Measurements from ENCODE around the gene GPR78. TPM values are rescaled to one million over a fixed set of nuclear protein-coding genes. Genes with fewer than 3 reads are reported as not detected.

GPR78 gene
- total RNA-seq, 1 experiment from 2014 or later = 3.4 TPM

DNA sequence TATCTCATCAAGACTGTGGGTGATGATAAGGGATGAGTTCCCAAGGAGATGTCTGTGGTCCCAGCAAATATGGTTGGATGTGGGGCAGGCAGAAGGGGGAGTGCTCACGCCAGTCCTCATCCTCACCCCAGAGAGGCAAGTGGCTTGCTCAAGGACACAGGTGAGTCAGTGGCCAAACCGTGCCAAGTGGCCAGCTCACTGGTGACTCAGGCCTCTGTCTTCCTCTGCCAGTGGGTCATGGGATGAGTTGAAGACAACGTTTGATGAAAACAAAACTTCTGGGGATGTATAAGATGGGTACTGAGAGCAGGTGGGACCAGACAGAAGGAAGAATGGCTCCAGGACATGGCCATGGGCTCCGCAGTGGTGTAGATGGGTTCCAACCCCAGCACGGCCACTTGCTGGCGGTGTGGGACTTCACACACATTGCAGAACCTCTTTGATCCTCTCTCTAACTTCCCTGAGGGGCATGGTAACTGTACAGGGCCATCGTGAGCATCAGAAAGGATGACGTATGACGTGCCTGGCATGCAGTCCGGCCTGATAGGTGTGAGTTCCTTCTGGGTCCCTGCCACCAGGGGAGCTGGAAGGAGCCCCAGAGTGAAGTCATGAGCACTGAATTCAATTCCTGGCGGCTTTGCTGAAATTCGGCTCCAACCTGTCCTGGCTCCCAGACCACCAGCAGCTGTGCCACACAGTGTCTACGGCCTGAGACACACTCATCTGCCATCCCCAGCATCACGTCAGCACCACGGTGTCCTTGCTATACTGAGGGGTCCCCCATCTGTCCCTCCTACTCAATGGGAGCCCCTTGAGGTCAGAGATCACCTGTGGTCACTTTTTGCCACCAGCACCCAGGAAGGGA is 41.3 kb upstream of the GPR78 start:
- H4K8ac ChIP-seq (replicated peaks; ENCODE audit: insufficient read length, low read depth, low read length) = no peak overlapping the region
- no peak overlapping the region for H3T11ph ChIP-seq (ENCODE audit: low read length)
- no peak overlapping the region for H2BK120ac ChIP-seq (ENCODE audit: low read depth, low read length, poor library complexity, severe bottlenecking)
- H3K23ac ChIP-seq (ENCODE audit: insufficient read length, low read depth, low read length) = no peak overlapping the region
- WGBS (ENCODE audit: extremely low coverage, insufficient read length, low lambda C conversion rate) = no CpG with 5 or more reads among the region's 15 CpGs
- no peak overlapping the region for H3K4ac ChIP-seq (ENCODE audit: low read depth, low read length)
- Mint-ChIP-seq H3K36me3 (ENCODE audit: insufficient read depth in 1 of 3, low read depth in 3 of 3) (peaks cover 0 to 10% (median 7%) of the 10 kb centered on the region in 3 experiments; a peak in 4 of 7 replicates), H3K4me3 (no peak overlapping the region), H3K9me3 (peaks cover 5 to 9% of the 10 kb centered on the region in 2 experiments; a peak in 4 of 5 replicates), H3K27ac (no peak overlapping the region; a peak in 1 of 7 replicates), H3K27me3 (ENCODE audit: low read depth) (no peaks in the 10 kb centered on the region), H3K4me1 (peaks cover 20% of the 10 kb centered on the region in 2 experiments)
- no peak overlapping the region for H2BK12ac ChIP-seq (ENCODE audit: insufficient read length, low read depth, low read length)
- no peak overlapping the region for H3K4me2 ChIP-seq (ENCODE audit: insufficient read depth, insufficient read length, low read length)
- TF ChIP-seq, protein P1, sequence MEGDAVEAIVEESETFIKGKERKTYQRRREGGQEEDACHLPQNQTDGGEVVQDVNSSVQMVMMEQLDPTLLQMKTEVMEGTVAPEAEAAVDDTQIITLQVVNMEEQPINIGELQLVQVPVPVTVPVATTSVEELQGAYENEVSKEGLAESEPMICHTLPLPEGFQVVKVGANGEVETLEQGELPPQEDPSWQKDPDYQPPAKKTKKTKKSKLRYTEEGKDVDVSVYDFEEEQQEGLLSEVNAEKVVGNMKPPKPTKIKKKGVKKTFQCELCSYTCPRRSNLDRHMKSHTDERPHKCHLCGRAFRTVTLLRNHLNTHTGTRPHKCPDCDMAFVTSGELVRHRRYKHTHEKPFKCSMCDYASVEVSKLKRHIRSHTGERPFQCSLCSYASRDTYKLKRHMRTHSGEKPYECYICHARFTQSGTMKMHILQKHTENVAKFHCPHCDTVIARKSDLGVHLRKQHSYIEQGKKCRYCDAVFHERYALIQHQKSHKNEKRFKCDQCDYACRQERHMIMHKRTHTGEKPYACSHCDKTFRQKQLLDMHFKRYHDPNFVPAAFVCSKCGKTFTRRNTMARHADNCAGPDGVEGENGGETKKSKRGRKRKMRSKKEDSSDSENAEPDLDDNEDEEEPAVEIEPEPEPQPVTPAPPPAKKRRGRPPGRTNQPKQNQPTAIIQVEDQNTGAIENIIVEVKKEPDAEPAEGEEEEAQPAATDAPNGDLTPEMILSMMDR (conservative IDR thresholded peaks at IDR 0.05) = no peak
- H2BK15ac ChIP-seq (ENCODE audit: low read depth, low read length) = no peak overlapping the region
- no peaks in the 10 kb centered on the region for H4K20me1 ChIP-seq (ENCODE audit: control insufficient read depth, insufficient read depth, insufficient read length)
- peaks cover 2% of the 10 kb centered on the region; the same call in 1 of the 2 replicates for H3K4me1 ChIP-seq (ENCODE audit: insufficient read depth, low read length)
- no peak overlapping the region for H2BK5ac ChIP-seq (ENCODE audit: insufficient read length, low read length)
- H3K79me1 ChIP-seq (ENCODE audit: insufficient read depth, low read depth, low read length, poor library complexity, severe bottlenecking) = no peaks in the 10 kb centered on the region
- no peaks in the 10 kb centered on the region for H3K27me3 ChIP-seq (ENCODE audit: insufficient read depth, low read length)
- DNase-seq = no peak
- H3K9me3 ChIP-seq (ENCODE audit: control insufficient read depth, low read depth, low read length) = no peaks in the 10 kb centered on the region
- no peak overlapping the region for H4K5ac ChIP-seq (ENCODE audit: insufficient read length, low read depth, low read length)
- no peak overlapping the region for H3K18ac ChIP-seq (ENCODE audit: insufficient read length, low read depth, low read length)
- no peak overlapping the region for H4K91ac ChIP-seq (ENCODE audit: insufficient read length, low read depth, low read length)
- no peaks in the 10 kb centered on the region for H3K79me2 ChIP-seq (ENCODE audit: insufficient read depth, low read length)
- no peak overlapping the region for H2AFZ ChIP-seq (ENCODE audit: low read length)
- no peak overlapping the region for H3K27ac ChIP-seq (ENCODE audit: insufficient read length, low read depth, low read length)
- H2AK5ac ChIP-seq (ENCODE audit: insufficient read length, low read length) = no peak overlapping the region
- H2BK20ac ChIP-seq (ENCODE audit: low read depth, low read length, poor library complexity, severe bottlenecking) = no peak overlapping the region
- H3K9ac ChIP-seq (ENCODE audit: extremely low read depth, insufficient read length, low read length) = no peak overlapping the region
- peaks cover 2% of the 10 kb centered on the region for H3K23me2 ChIP-seq (ENCODE audit: insufficient read length, low read depth, low read length, poor library complexity, severe bottlenecking)
- H3K14ac ChIP-seq (ENCODE audit: insufficient read depth, low read length) = no peak overlapping the region; the same call in 1 of the 2 replicates
- H3K56ac ChIP-seq (ENCODE audit: insufficient read length, low read depth, low read length) = no peak overlapping the region
